ENCODE measurements around the gene CCDC88B. TPM values are rescaled to one million over a fixed set of nuclear protein-coding genes. Genes with fewer than 3 reads are reported as not detected.

Gene CCDC88B
- 0.80 TPM for polyA plus RNA-seq (2013, experiment 1 of 2; ENCODE audit: insufficient read length)
- polyA plus RNA-seq (2013, experiment 2 of 2; ENCODE audit: insufficient read length), result 0.73 TPM

GRCh38 chr11:64339754-64340408 is at the start of gene CCDC88B:
CCDC88B (plus strand) TSS chr11:64340204; CDS start chr11:64340267, 63 bp downstream.
- DNase-seq, result no peak

DNA sequence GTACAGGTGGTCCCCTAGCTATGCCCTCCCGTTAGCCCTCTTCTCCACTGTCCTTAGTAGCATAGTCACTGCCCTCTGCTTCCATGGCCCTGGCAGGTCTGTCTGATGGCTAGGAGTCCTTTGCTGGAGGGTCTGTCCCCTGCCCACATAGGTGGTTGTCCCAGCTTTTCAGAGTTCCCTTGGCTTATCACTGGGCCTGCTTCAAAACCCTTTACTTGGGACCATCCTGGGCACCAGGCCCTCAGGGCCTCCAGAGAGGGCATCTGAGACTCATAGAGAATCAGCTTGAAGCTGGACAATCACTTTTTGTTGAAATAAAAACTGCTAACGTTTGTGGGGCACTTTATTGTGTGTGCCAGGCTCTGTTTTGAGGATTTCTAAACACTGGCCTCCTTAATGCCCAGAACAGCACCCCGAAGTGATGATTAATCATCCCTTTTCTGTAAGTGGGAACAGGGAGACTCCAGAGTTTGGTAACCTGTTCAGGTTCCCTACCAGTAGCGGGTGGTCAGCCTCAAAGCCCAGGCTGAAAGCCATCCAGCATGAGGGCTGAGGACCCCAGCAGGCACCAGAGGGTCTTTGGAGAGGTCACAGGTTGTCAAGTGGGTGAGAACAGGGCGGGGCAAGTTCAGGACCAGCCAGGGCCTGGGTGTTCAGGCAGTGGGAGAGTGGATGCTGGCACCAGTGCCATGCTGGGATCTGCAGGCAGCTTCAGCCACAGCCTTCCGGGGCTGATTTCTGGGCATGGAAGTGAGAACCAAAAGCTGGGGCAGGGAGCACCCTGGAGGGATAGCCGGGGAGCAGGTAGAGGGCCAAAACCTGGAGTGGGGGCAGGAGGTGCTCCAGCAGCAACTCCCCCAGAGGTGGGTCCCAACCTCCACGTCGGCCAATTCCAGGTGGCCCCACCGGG is 49.4 kb upstream of the CCDC88B start:
- no peak for DNase-seq

GRCh38 chr11:64291262-64291751 is 48.7 kb upstream of the CCDC88B start, which contains the start of gene KCNK4:
KCNK4 (plus strand) TSS chr11:64291302; CDS start chr11:64293019, 1,717 bp downstream.
- no peak for DNase-seq

- no peak for DNase-seq
Observed at GRCh38 chr11:64291752-64292459, 48.1 kb upstream of the CCDC88B start.

- DNase-seq, result no peak
Observed at GRCh38 chr11:64292460-64293254, 47.3 kb upstream of the CCDC88B start.

GRCh38 chr11:64294774-64295173 is 45.2 kb upstream of the CCDC88B start:
- peak; percentile 63 for DNase-seq

GRCh38 chr11:64295760-64296159 is 44.2 kb upstream of the CCDC88B start:
- DNase-seq, result no peak

DNA sequence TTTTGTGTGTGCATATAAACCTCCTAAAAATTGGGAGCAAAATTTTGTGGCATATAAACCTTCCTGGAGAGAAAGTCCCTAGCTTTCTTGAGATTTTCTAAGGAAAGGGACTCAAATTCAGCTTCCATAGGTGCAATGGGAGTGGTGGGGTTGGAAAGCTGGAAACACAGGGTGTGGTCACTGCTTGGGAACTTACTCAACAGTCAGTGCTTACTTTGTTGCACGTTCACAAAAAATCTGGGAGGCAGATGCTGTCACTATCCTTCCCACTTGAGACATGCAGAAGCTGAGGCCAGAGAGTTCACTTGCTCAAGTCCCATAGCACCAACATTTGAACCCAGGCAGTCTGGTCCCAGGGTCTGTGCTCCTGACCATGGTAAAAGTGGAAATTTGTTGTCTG is 43.8 kb upstream of the CCDC88B start:
- DNase-seq, result no peak

DNA sequence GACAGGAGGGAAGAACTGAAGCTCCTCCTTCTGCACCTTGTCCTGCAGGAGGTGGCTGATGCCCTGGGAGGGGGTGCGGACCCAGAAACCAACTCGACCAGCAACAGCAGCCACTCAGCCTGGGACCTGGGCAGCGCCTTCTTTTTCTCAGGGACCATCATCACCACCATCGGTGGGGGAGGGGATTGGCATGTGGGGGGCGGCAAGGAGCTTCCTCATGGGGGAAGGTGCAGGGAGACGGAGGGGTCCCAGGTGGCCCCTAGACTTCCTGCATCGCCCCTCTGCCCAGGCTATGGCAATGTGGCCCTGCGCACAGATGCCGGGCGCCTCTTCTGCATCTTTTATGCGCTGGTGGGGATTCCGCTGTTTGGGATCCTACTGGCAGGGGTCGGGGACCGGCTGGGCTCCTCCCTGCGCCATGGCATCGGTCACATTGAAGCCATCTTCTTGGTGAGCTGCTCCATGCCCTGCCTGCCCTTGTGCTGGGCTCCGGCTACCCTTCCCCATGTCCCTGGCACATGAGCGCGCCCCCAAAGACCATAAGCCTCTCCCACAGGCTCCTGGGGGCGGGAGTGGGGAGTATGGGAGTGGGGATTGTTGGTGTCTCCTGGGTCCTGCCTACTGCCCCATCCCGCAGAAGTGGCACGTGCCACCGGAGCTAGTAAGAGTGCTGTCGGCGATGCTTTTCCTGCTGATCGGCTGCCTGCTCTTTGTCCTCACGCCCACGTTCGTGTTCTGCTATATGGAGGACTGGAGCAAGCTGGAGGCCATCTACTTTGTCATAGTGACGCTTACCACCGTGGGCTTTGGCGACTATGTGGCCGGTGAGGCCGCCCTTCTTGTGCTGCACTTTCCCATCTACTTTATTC is 42.9 kb upstream of the CCDC88B start:
- DNase-seq, result no peak

DNA sequence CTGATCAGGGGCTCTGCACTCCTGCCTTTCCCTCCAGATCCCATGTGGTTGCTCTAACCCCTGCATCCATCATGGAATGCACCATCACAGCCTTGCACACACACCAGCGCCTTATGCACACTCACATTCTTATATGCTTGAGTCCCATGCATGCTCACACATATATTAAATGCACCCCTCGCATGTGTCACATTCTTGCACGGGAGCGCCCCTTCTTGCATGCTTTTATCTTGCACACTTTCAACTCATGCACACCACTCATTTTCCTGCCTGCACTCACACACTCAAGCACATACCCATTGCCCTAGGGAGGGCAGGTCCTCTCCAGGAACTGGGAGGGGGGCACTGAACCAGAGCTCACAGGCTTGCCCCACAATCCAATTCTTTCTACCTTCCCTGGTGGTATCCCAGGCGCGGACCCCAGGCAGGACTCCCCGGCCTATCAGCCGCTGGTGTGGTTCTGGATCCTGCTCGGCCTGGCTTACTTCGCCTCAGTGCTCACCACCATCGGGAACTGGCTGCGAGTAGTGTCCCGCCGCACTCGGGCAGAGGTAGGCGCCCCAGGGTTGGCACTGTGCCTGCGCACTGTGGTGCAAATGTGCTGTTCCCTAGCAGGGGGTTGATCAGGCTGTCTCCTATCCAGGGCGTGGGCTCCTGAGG is 42.2 kb upstream of the CCDC88B start:
- no peak for DNase-seq

DNA sequence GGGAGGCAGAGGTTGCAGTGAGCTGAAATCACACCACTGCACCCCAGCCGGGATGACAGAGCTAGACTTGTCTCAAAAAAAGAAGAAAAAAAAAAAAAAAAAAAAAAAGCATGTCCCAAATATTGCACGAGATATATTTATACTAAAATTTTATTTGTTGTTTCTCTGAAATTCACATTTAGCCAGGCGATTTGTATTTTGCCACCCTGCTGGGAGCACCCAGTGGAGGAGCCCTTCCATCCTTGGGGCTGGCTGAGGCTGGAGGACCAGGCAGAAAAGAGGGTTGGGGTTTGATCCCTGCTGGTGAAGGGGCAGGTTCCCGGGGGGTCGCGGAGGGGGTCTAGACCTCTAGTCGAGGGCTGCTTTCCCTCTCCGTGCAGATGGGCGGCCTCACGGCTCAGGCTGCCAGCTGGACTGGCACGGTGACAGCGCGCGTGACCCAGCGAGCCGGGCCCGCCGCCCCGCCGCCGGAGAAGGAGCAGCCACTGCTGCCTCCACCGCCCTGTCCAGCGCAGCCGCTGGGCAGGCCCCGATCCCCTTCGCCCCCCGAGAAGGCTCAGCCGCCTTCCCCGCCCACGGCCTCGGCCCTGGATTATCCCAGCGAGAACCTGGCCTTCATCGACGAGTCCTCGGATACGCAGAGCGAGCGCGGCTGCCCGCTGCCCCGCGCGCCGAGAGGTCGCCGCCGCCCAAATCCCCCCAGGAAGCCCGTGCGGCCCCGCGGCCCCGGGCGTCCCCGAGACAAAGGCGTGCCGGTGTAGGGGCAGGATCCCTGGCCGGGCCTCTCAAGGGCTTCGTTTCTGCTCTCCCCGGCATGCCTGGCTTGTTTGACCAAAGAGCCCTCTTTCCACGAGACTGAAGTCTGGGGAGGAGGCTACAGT is 40.8 kb upstream of the CCDC88B start:
- DNase-seq, result no peak

DNA sequence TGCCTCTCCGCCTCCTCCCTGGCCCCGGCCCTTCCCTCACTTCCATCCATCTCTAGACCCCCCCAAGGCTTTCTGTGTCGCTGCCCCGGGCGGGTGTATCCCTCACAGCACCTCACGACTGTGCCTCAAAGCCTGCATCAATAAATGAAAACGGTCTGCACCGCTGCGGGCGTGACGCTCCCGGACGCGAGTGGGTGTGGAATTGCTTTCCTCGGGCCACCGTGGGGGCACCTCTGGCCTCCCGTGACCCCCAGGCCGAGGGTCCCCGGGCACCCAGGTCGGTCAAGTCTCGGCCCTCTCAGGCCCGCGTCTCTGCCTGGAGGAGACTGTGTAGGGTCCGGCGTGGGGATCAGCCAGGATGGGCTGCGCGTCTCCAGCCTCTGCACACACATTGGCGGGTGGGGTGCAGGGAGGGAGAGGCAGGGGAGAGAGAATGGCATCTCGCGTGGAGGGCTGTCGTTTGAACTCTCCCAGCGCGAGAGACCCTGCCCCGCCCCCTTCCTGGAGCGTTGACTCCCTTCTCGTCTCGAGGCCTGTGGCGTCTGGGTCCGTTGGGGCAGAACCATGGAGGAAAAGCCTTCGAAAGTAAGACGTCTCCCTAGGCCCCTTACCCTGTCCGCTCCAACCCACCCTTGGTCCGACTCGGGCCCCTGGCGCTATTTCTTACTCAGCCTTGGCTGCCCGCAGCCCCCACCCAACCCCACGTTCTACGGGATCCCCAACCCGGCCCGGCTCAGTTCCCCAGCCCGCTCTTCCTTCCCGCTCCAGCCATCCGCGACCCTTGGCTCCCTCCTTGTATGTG is 40.0 kb upstream of the CCDC88B start, which contains the start of gene CATSPERZ:
Gene CATSPERZ (plus strand): TSS at position 512 of the 802 bp plus-strand sequence. CDS start 53 bp downstream, at position 565.
- DNase-seq, result no peak

GRCh38 chr11:64303109-64304031 is 36.6 kb upstream of the CCDC88B start:
- DNase-seq, result no peak

DNA sequence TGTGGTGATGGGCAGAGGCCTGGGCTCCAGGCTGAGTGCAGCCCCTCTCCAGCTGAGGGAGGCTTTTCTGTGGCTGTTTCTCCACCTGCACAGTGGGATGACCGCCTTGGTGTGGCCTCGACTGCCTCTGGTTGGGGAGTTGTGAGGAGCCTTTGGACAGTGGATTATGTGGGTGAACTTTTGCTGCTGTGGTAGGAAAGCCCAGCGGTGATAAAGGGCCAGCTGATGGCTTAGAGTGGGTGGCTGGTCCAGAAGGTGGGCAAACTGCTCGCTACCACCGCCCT is 36.0 kb upstream of the CCDC88B start:
- DNase-seq, result no peak

- peak; percentile 85 for DNase-seq
Observed at GRCh38 chr11:64304316-64305072, 35.5 kb upstream of the CCDC88B start.

- DNase-seq, result peak; percentile 94
Observed at GRCh38 chr11:64305075-64305690, 34.8 kb upstream of the CCDC88B start, which contains the start of gene ESRRA. ESRRA (plus strand) TSS chr11:64305524; CDS start chr11:64307180, 1,656 bp downstream.
